ENCODE results near the gene EFEMP1. TPM values are rescaled to one million over a fixed set of nuclear protein-coding genes. Genes with fewer than 3 reads are reported as not detected.

The EFEMP1 gene
- total and polyA plus RNA-seq, 7 experiments from 2014 or later = not detected

GRCh38 chr2:55862673-55863390 is 60.8 kb downstream of the EFEMP1 start:
- POLR2A ChIA-PET = no interaction called here
- intact Hi-C loops (cut with micrococcal nuclease) = no loop called here
- H3K9me3 Mint-ChIP-seq = peaks cover 0 to 11% (median 0%) of the 10 kb centered on the region in 11 donors
- no peak overlapping the region for H3K27ac ChIP-seq (ENCODE audit: low read depth, low read length)
- H3K36me3 ChIP-seq (ENCODE audit: control insufficient read depth in 2 of 3, insufficient read depth in 3 of 3, low read length in 3 of 3) = no peaks in the 10 kb centered on the region
- no peak overlapping the region for H3K4me3 ChIP-seq (ENCODE audit: low read length)
- DNase-seq (no peak), ATAC-seq (no peak)
- CTCF ChIA-PET = no interaction called here
- peaks cover 0 to 12% (median 4%) of the 10 kb centered on the region in 5 donors for H3K27me3 Mint-ChIP-seq
- H3K4me1 ChIP-seq (ENCODE audit: control insufficient read depth in 2 of 2, insufficient read depth in 2 of 2, low read length in 2 of 2) = no peaks in the 10 kb centered on the region
- H3K27me3 ChIP-seq (ENCODE audit: control insufficient read depth in 2 of 2, insufficient read depth in 2 of 2, low read length in 2 of 2) = no peaks in the 10 kb centered on the region
- H3K36me3 Mint-ChIP-seq = no peaks in the 10 kb centered on the region
- no peaks in the 10 kb centered on the region for H3K4me1 Mint-ChIP-seq
- no peak overlapping the region for H3K4me3 Mint-ChIP-seq
- H3K27ac Mint-ChIP-seq = no peak overlapping the region
- H3K9me3 ChIP-seq (ENCODE audit: control insufficient read depth in 2 of 3, low read length in 3 of 3) = no peaks in the 10 kb centered on the region

GRCh38 chr2:55862246-55862645 is 61.3 kb downstream of the EFEMP1 start:
- Histone ChIP-seq H3K4me1 (ENCODE audit: control insufficient read depth in 2 of 2, insufficient read depth in 2 of 2, low read length in 2 of 2) (no peaks in the 10 kb centered on the region), H3K36me3 (ENCODE audit: control insufficient read depth in 2 of 3, insufficient read depth in 3 of 3, low read length in 3 of 3) (no peaks in the 10 kb centered on the region), H3K9me3 (ENCODE audit: control insufficient read depth in 2 of 3, low read length in 3 of 3) (no peaks in the 10 kb centered on the region), H3K27ac (ENCODE audit: low read depth, low read length) (no peak overlapping the region), H3K4me3 (ENCODE audit: low read length) (no peak overlapping the region), H3K27me3 (ENCODE audit: control insufficient read depth in 2 of 2, insufficient read depth in 2 of 2, low read length in 2 of 2) (no peaks in the 10 kb centered on the region)
- ChIA-PET CTCF (no interaction called here), POLR2A (no interaction called here)
- Mint-ChIP-seq H3K4me1 (no peaks in the 10 kb centered on the region), H3K9me3 (peaks cover 0 to 6% (median 0%) of the 10 kb centered on the region in 11 donors), H3K36me3 (no peaks in the 10 kb centered on the region), H3K27ac (no peak overlapping the region), H3K27me3 (peaks cover 0 to 12% (median 3%) of the 10 kb centered on the region in 5 donors), H3K4me3 (no peak overlapping the region)
- ATAC-seq (no peak), DNase-seq (no peak)
- intact Hi-C loops (cut with micrococcal nuclease) = no loop called here

DNA sequence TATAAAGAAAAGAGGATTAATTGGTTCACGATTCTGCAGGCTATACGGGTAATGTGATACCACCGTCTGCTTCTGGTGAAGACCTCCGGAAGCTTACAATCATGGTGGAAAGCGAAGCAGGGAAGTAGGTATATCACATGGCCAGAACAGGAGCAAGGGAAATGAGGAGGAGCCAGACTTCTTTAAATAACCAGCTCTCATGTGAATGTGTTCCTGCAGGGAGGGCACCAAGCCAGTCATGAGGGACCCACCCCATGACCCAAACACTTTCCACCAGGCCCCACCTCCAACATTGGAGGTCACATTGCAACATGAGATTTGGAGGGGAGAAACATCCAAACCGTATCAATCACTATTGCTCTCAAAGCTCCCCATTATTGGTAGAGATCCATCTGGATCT is 61.8 kb downstream of the EFEMP1 start:
- H3K9me3 Mint-ChIP-seq = peaks cover 0 to 6% (median 0%) of the 10 kb centered on the region in 11 donors
- CTCF ChIA-PET = no interaction called here
- Histone ChIP-seq H3K27me3 (ENCODE audit: control insufficient read depth in 2 of 2, insufficient read depth in 2 of 2, low read length in 2 of 2) (no peaks in the 10 kb centered on the region), H3K27ac (ENCODE audit: low read depth, low read length) (no peak overlapping the region), H3K36me3 (ENCODE audit: control insufficient read depth in 2 of 3, insufficient read depth in 3 of 3, low read length in 3 of 3) (no peaks in the 10 kb centered on the region), H3K4me1 (ENCODE audit: control insufficient read depth in 2 of 2, insufficient read depth in 2 of 2, low read length in 2 of 2) (no peaks in the 10 kb centered on the region), H3K4me3 (ENCODE audit: low read length) (no peak overlapping the region), H3K9me3 (ENCODE audit: control insufficient read depth in 2 of 3, low read length in 3 of 3) (no peaks in the 10 kb centered on the region)
- no peak for ATAC-seq
- H3K4me3 Mint-ChIP-seq = no peak overlapping the region
- H3K36me3 Mint-ChIP-seq = no peaks in the 10 kb centered on the region
- H3K4me1 Mint-ChIP-seq = no peaks in the 10 kb centered on the region
- POLR2A ChIA-PET = no interaction called here
- H3K27ac Mint-ChIP-seq = no peak overlapping the region
- intact Hi-C loops (cut with micrococcal nuclease) = no loop called here
- DNase-seq = no peak
- peaks cover 0 to 12% (median 3%) of the 10 kb centered on the region in 5 donors for H3K27me3 Mint-ChIP-seq

DNA sequence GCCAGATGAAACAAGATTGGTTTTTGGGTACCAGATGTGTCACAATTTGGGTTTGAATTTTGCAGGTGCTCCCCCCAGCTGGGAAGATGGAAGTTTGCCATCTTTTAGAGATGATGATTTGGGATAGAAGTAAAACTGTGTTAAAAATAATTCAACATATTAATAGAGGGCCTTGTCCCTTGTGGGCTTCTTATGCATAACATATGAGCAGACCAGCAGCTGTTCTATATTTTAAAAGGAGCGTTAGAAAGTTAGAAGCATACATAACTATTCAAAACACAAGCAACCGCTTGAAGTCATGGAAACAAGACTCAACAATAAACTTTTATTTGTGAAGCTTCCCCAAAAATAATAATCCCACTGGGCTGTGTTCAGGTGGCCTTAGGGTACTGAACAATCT is 62.8 kb downstream of the EFEMP1 start:
- peaks cover 0 to 6% (median 0%) of the 10 kb centered on the region in 11 donors for H3K9me3 Mint-ChIP-seq
- no peak overlapping the region for H3K4me3 Mint-ChIP-seq
- H3K4me1 Mint-ChIP-seq = no peaks in the 10 kb centered on the region
- no peak overlapping the region for H3K4me3 ChIP-seq (ENCODE audit: low read length)
- no peak overlapping the region for H3K27ac Mint-ChIP-seq
- H3K27me3 ChIP-seq (ENCODE audit: control insufficient read depth in 2 of 2, insufficient read depth in 2 of 2, low read length in 2 of 2) = no peaks in the 10 kb centered on the region
- peaks cover 0 to 9% (median 3%) of the 10 kb centered on the region in 5 donors for H3K27me3 Mint-ChIP-seq
- H3K27ac ChIP-seq (ENCODE audit: low read depth, low read length) = no peak overlapping the region
- H3K9me3 ChIP-seq (ENCODE audit: control insufficient read depth in 2 of 3, low read length in 3 of 3) = no peaks in the 10 kb centered on the region
- no peaks in the 10 kb centered on the region for H3K4me1 ChIP-seq (ENCODE audit: control insufficient read depth in 2 of 2, insufficient read depth in 2 of 2, low read length in 2 of 2)
- H3K36me3 ChIP-seq (ENCODE audit: control insufficient read depth in 2 of 3, insufficient read depth in 3 of 3, low read length in 3 of 3) = no peaks in the 10 kb centered on the region
- no peaks in the 10 kb centered on the region for H3K36me3 Mint-ChIP-seq
- intact Hi-C loops (cut with micrococcal nuclease) = no loop called here
- DNase-seq (no peak), ATAC-seq (no peak)
- ChIA-PET POLR2A (no interaction called here), CTCF (no interaction called here)

- Mint-ChIP-seq H3K4me1 (no peaks in the 10 kb centered on the region), H3K4me3 (no peak overlapping the region), H3K27me3 (peaks cover 0 to 9% (median 3%) of the 10 kb centered on the region in 5 donors), H3K9me3 (peaks cover 0 to 6% (median 0%) of the 10 kb centered on the region in 11 donors), H3K27ac (no peak overlapping the region), H3K36me3 (no peaks in the 10 kb centered on the region)
- no peaks in the 10 kb centered on the region for H3K36me3 ChIP-seq (ENCODE audit: control insufficient read depth in 2 of 3, insufficient read depth in 3 of 3, low read length in 3 of 3)
- intact Hi-C loops (cut with micrococcal nuclease) = no loop called here
- no peaks in the 10 kb centered on the region for H3K9me3 ChIP-seq (ENCODE audit: control insufficient read depth in 2 of 3, low read length in 3 of 3)
- CTCF ChIA-PET = no interaction called here
- H3K4me1 ChIP-seq (ENCODE audit: control insufficient read depth in 2 of 2, insufficient read depth in 2 of 2, low read length in 2 of 2) = no peaks in the 10 kb centered on the region
- H3K27ac ChIP-seq (ENCODE audit: low read depth, low read length) = no peak overlapping the region
- ATAC-seq (no peak), DNase-seq (no peak)
- no peaks in the 10 kb centered on the region for H3K27me3 ChIP-seq (ENCODE audit: control insufficient read depth in 2 of 2, insufficient read depth in 2 of 2, low read length in 2 of 2)
- no peak overlapping the region for H3K4me3 ChIP-seq (ENCODE audit: low read length)
- POLR2A ChIA-PET = no interaction called here
Observed at GRCh38 chr2:55859875-55860274, 63.7 kb downstream of the EFEMP1 start.

DNA sequence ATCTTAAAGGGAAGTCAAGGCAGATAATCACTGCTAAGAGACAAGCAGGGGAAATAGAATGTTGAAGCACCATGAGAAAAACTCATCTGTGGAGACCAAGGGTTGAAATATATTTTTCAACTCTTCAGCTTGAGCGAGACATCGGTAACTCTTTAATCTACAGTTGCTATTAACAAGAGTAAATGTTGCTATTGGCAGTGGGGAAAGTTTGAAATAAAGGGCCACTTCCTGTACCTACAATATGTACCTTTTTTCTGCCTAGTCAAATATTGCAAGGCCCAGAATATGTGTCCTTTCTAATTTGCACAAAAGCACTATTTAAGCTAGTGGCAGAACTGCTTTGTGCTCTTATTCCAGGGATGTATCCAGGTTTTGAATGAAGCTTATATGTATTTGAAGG is 65.8 kb downstream of the EFEMP1 start:
- Mint-ChIP-seq H3K4me3 (no peak overlapping the region), H3K27ac (no peak overlapping the region), H3K27me3 (peaks cover 0 to 13% (median 3%) of the 10 kb centered on the region in 5 donors), H3K9me3 (peaks cover 0 to under 1% (median 0%) of the 10 kb centered on the region in 11 donors), H3K4me1 (no peaks in the 10 kb centered on the region), H3K36me3 (no peaks in the 10 kb centered on the region)
- ATAC-seq (no peak), DNase-seq (no peak)
- H3K27me3 ChIP-seq (ENCODE audit: control insufficient read depth in 2 of 2, insufficient read depth in 2 of 2, low read length in 2 of 2) = no peaks in the 10 kb centered on the region
- H3K4me3 ChIP-seq (ENCODE audit: low read length) = no peak overlapping the region
- no peaks in the 10 kb centered on the region for H3K4me1 ChIP-seq (ENCODE audit: control insufficient read depth in 2 of 2, insufficient read depth in 2 of 2, low read length in 2 of 2)
- H3K9me3 ChIP-seq (ENCODE audit: control insufficient read depth in 2 of 3, low read length in 3 of 3) = no peaks in the 10 kb centered on the region
- H3K36me3 ChIP-seq (ENCODE audit: control insufficient read depth in 2 of 3, insufficient read depth in 3 of 3, low read length in 3 of 3) = no peaks in the 10 kb centered on the region
- intact Hi-C loops (cut with micrococcal nuclease) = no loop called here
- H3K27ac ChIP-seq (ENCODE audit: low read depth, low read length) = no peak overlapping the region
- CTCF ChIA-PET = no interaction called here
- POLR2A ChIA-PET = no interaction called here

DNA sequence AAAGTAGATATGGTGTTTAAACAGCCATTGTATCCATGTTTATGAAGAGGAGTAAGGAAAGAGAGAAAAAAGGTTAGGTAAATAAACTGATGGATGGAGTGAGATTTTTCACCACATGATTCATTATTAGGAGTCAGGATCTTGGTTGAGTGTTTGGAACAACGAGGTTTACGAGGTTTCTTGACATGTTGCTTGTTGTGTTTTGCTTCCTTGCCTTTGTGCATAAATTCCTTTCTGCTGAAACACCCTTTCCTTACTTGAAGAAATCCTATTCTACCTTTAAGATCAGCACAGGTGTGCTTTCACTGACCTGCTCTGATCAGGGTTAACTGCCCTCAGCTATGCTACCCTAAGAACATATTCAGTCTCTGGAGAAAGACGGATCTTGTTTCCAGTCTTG is 66.6 kb downstream of the EFEMP1 start:
- Mint-ChIP-seq H3K4me3 (no peak overlapping the region), H3K36me3 (no peaks in the 10 kb centered on the region), H3K4me1 (no peaks in the 10 kb centered on the region), H3K27ac (no peak overlapping the region), H3K27me3 (peaks cover 0 to 13% (median 3%) of the 10 kb centered on the region in 5 donors), H3K9me3 (peaks cover 0 to 8% (median 0%) of the 10 kb centered on the region in 11 donors)
- Histone ChIP-seq H3K4me1 (ENCODE audit: control insufficient read depth in 2 of 2, insufficient read depth in 2 of 2, low read length in 2 of 2) (no peaks in the 10 kb centered on the region), H3K4me3 (ENCODE audit: low read length) (no peak overlapping the region), H3K27ac (ENCODE audit: low read depth, low read length) (no peak overlapping the region), H3K9me3 (ENCODE audit: control insufficient read depth in 2 of 3, low read length in 3 of 3) (no peaks in the 10 kb centered on the region), H3K27me3 (ENCODE audit: control insufficient read depth in 2 of 2, insufficient read depth in 2 of 2, low read length in 2 of 2) (no peaks in the 10 kb centered on the region), H3K36me3 (ENCODE audit: control insufficient read depth in 2 of 3, insufficient read depth in 3 of 3, low read length in 3 of 3) (no peaks in the 10 kb centered on the region)
- POLR2A ChIA-PET = no interaction called here
- ATAC-seq (no peak), DNase-seq (no peak)
- intact Hi-C loops (cut with micrococcal nuclease) = no loop called here
- CTCF ChIA-PET = no interaction called here

Data from naive thymus-derived CD4-positive, alpha-beta T cell (primary cell).